Suprapubic skin (tissue), 4 donors: ENCODE measurements around the gene MS4A13. TPM values are rescaled to one million over a fixed set of nuclear protein-coding genes. Genes with fewer than 3 reads are reported as not detected.

Experiments used
- DNase-seq, 2 donors: peaks; one replicate each; pipeline ENCODE4 v3.0.0-alpha.2; 2019; ENCODE audit warnings: low spot score in 2 of 2
- H3K27ac ChIP-seq: fragments of 200-600 bp; sonication (generic); one replicate; pipeline ENCODE4 v1.5.1; 2019
- H3K27me3 ChIP-seq: fragments of 200-600 bp; sonication (generic); one replicate; pipeline ENCODE4 v1.5.1; 2019
- H3K36me3 ChIP-seq: fragments of 200-600 bp; sonication (generic); one replicate; pipeline ENCODE4 v1.5.1; 2019
- H3K4me1 ChIP-seq: fragments of 200-600 bp; sonication (generic); one replicate; pipeline ENCODE4 v1.5.1; 2019
- H3K4me3 ChIP-seq: fragments of 200-600 bp; sonication (generic); one replicate; pipeline ENCODE4 v1.5.1; 2019; ENCODE audit warnings: mild to moderate bottlenecking
- H3K9me3 ChIP-seq: fragments of 200-600 bp; sonication (generic); one replicate; pipeline ENCODE4 v1.5.1; 2019
- EP300 ChIP-seq: sonication (generic); formaldehyde crosslinking; IDR thresholded peaks from one replicate; pipeline ENCODE4 v1.6.1; 2017; ENCODE audit warnings: antibody characterized with exemption
- POLR2A ChIP-seq, 2 donors: fragments of 450-650 bp; IDR thresholded peaks; one replicate each; pipeline ENCODE4 v1.6.1; 2017; ENCODE audit warnings: antibody characterized with exemption in 2 of 2, mild to moderate bottlenecking in 2 of 2, moderate library complexity in 2 of 2
- POLR2AphosphoS5 ChIP-seq, 3 donors: sonication (generic); formaldehyde crosslinking; IDR thresholded peaks; one replicate each; pipeline ENCODE4 v1.6.1; 2017; ENCODE audit warnings: antibody characterized with exemption in 3 of 3
- WGBS: methylation state at CpG from one replicate; pipeline ENCODE4 v1.1.5; 2018; 5-methylcytosine and 5-hydroxymethylcytosine counted together
- total RNA-seq, 4 donors: library from RNA; depleted of rRNA; stranded (reverse); fragments of >200 nt; gene quantifications; one replicate each; pipeline ENCODE4 v1.1.0, GENCODE V29; 2016
- TF ChIP-seq, protein P1 (sequence below), 2 donors: fragments of 200-600 bp in 1 of 2; fragments of 450-650 bp in 1 of 2; sonication (generic) in 1 of 2; IDR thresholded peaks; one replicate each; pipeline ENCODE4 v1.5.1; 2016 to 2019; ENCODE audit warnings: antibody characterized with exemption in 2 of 2, mild to moderate bottlenecking in 1 of 2, moderate library complexity in 1 of 2

The MS4A13 gene
- total RNA-seq, 4 donors from 2014 or later = not detected

DNA sequence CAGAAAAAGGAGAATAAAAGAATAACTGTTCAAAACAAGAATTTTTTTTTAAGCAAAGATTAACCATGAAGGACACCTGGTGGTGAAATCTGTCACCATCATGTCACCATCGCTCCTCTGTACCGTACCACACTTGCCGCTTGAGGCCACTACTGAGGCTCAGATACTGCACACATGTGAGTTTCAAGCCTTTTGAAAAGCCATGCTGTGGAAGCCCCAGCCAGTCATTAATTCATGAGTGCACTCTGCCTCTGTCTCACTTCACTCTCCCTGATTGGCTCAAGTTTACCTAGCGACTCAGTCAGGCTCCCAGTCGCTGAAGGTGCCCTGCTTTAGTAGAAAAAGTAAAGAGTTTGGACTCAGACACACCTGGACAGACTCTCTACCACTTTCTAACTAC, 29.2 kb upstream of the MS4A13 start:
- H3K27ac ChIP-seq = no peak overlapping the region
- H3K27me3 ChIP-seq = no peaks in the 10 kb centered on the region
- H3K4me1 ChIP-seq = no peaks in the 10 kb centered on the region
- no peak for DNase-seq
- 70% methylated on average over 5 of the region's 5 CpGs for WGBS
- TF ChIP-seq EP300 = no peak
- TF ChIP-seq, protein P1, sequence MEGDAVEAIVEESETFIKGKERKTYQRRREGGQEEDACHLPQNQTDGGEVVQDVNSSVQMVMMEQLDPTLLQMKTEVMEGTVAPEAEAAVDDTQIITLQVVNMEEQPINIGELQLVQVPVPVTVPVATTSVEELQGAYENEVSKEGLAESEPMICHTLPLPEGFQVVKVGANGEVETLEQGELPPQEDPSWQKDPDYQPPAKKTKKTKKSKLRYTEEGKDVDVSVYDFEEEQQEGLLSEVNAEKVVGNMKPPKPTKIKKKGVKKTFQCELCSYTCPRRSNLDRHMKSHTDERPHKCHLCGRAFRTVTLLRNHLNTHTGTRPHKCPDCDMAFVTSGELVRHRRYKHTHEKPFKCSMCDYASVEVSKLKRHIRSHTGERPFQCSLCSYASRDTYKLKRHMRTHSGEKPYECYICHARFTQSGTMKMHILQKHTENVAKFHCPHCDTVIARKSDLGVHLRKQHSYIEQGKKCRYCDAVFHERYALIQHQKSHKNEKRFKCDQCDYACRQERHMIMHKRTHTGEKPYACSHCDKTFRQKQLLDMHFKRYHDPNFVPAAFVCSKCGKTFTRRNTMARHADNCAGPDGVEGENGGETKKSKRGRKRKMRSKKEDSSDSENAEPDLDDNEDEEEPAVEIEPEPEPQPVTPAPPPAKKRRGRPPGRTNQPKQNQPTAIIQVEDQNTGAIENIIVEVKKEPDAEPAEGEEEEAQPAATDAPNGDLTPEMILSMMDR (IDR thresholded peaks at IDR 0.05) = no peak
- TF ChIP-seq POLR2A (IDR thresholded peaks at IDR 0.05) = no peak
- TF ChIP-seq POLR2AphosphoS5 (IDR thresholded peaks at IDR 0.05) = no peak
- H3K4me3 ChIP-seq = no peak overlapping the region
- H3K36me3 ChIP-seq = no peaks in the 10 kb centered on the region
- H3K9me3 ChIP-seq = no peaks in the 10 kb centered on the region

GRCh38 chr11:60492488-60493009, 22.6 kb upstream of the MS4A13 start, which contains the start of gene MS4A12:
Gene MS4A12 (plus strand): TSS chr11:60492778. CDS start chr11:60497319, 4,541 bp downstream.
- no peaks in the 10 kb centered on the region for H3K27me3 ChIP-seq
- no peak for DNase-seq
- H3K4me1 ChIP-seq = no peaks in the 10 kb centered on the region
- H3K27ac ChIP-seq = no peak within 1 kb of the TSS
- H3K4me3 ChIP-seq = no peak within 1 kb of the TSS
- no peak for TF ChIP-seq POLR2AphosphoS5 (IDR thresholded peaks at IDR 0.05)
- TF ChIP-seq, protein P1 (IDR thresholded peaks at IDR 0.05) = no peak
- TF ChIP-seq POLR2A (IDR thresholded peaks at IDR 0.05) = no peak
- H3K36me3 ChIP-seq = no peaks in the 10 kb centered on the region
- WGBS = 62% methylated on average over 4 of the region's 4 CpGs
- no peaks in the 10 kb centered on the region for H3K9me3 ChIP-seq

DNA sequence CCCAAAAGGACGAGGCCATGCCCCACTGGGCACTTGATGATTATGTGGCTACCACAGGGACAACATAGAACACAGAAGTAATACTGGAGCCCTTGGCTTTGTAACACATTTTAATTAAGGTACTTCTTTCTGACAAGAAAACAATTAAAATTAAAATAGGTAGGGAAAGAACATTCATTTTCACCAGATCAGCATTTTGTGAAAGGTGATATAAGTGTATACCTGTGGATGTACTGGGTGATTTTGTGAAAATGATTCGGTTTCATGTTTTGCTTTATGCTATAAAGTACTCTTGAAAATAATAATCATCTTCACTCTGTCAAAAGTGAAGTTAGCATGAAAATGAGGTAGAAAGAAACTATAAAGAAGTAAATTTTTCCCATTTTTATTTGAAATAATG, 21.7 kb upstream of the MS4A13 start:
- Histone ChIP-seq H3K27me3 (no peaks in the 10 kb centered on the region), H3K27ac (no peak overlapping the region), H3K4me1 (no peaks in the 10 kb centered on the region), H3K9me3 (no peaks in the 10 kb centered on the region), H3K4me3 (no peak overlapping the region), H3K36me3 (no peaks in the 10 kb centered on the region)
- TF ChIP-seq, protein P1 (IDR thresholded peaks at IDR 0.05) = no peak
- TF ChIP-seq POLR2A (IDR thresholded peaks at IDR 0.05) = no peak
- no peak for TF ChIP-seq POLR2AphosphoS5 (IDR thresholded peaks at IDR 0.05)
- TF ChIP-seq EP300 = no peak
- no peak for DNase-seq
- WGBS = 85% methylated on average over 2 of the region's 2 CpGs

- H3K4me3 ChIP-seq = no peak overlapping the region
- H3K27ac ChIP-seq = no peak overlapping the region
- no peaks in the 10 kb centered on the region for H3K36me3 ChIP-seq
- no peaks in the 10 kb centered on the region for H3K9me3 ChIP-seq
- 79% methylated on average over 2 of the region's 2 CpGs for WGBS
- no peaks in the 10 kb centered on the region for H3K27me3 ChIP-seq
- no peaks in the 10 kb centered on the region for H3K4me1 ChIP-seq
- DNase-seq = no peak
- no peak for TF ChIP-seq POLR2AphosphoS5 (IDR thresholded peaks at IDR 0.05)
- no peak for TF ChIP-seq POLR2A (IDR thresholded peaks at IDR 0.05)
- TF ChIP-seq EP300 = no peak
- TF ChIP-seq, protein P1 (IDR thresholded peaks at IDR 0.05) = no peak
Observed at GRCh38 chr11:60498399-60498798, 16.8 kb upstream of the MS4A13 start.

DNA sequence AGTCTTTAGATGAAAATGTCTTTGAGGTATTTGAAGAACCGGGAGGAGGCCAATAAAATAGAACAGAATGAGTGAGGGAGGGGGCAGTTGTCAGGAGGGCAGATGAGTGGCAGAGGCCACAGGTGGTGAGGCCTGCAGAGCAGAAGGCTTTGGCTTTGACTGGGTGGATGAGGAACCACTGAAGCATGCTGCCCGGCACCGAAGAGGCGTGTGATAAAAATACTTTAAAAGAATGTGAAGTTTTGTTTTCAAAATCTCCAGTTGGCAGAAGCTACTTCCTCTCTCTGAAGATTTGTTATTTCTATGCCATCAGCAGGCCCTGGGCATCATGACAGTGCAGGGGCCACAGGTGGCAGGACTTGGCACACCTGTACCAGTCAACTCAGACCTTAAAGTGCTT, 16.3 kb upstream of the MS4A13 start:
- H3K4me1 ChIP-seq = no peaks in the 10 kb centered on the region
- H3K9me3 ChIP-seq = no peaks in the 10 kb centered on the region
- no peaks in the 10 kb centered on the region for H3K27me3 ChIP-seq
- WGBS = 57% methylated on average over 4 of the region's 4 CpGs
- H3K27ac ChIP-seq = no peak overlapping the region
- no peak for DNase-seq
- no peak overlapping the region for H3K4me3 ChIP-seq
- no peaks in the 10 kb centered on the region for H3K36me3 ChIP-seq
- TF ChIP-seq EP300 = no peak
- TF ChIP-seq, protein P1 (IDR thresholded peaks at IDR 0.05) = no peak
- TF ChIP-seq POLR2A (IDR thresholded peaks at IDR 0.05) = no peak
- TF ChIP-seq POLR2AphosphoS5 (IDR thresholded peaks at IDR 0.05) = no peak
